GM12891 (cell line): ENCODE results near the gene ELMOD2.

Experiments used
- PAX5 ChIP-seq: IDR thresholded peaks from 2 replicates; pipeline ENCODE4 v1.6.1; 2011; ENCODE audit warnings: low read length, moderate library complexity, mild to moderate bottlenecking; ENCODE audit not compliant: insufficient read depth, severe bottlenecking
- POLR2A ChIP-seq: IDR thresholded peaks from 2 replicates; pipeline ENCODE4 v1.6.1; 2011; ENCODE audit warnings: low read depth, low read length, control low read depth
- POLR2AphosphoS5 ChIP-seq: IDR thresholded peaks from 2 replicates; pipeline ENCODE4 v1.6.1; 2011; ENCODE audit warnings: low read depth, low read length, control low read depth
- POU2F2 ChIP-seq: IDR thresholded peaks from 2 replicates; pipeline ENCODE4 v1.6.1; 2011; ENCODE audit warnings: low read depth, mild to moderate bottlenecking, control low read depth, low read length, moderate library complexity
- SPI1 ChIP-seq: IDR thresholded peaks from 2 replicates; pipeline ENCODE4 v1.6.1; 2011; ENCODE audit warnings: low read depth, low read length, control low read depth
- TAF1 ChIP-seq: IDR thresholded peaks from 2 replicates; pipeline ENCODE4 v1.6.1; 2011; ENCODE audit warnings: low read depth, low read length, control low read depth

- TF ChIP-seq POLR2AphosphoS5 (no peak), POLR2A (no peak), TAF1 (no peak), PAX5 (no peak), POU2F2 (no peak), SPI1 (no peak)
Measured at GRCh38 chr4:140584439-140584838, 60.5 kb downstream of the ELMOD2 start.
